ENCODE measurements around the gene LGALS9.
"Not testable (repeated sequence)": the region's sequence is repeated elsewhere in the genome, so short reads cannot be mapped to it uniquely, and the experiment has no call there.

The LGALS9 gene

DNA sequence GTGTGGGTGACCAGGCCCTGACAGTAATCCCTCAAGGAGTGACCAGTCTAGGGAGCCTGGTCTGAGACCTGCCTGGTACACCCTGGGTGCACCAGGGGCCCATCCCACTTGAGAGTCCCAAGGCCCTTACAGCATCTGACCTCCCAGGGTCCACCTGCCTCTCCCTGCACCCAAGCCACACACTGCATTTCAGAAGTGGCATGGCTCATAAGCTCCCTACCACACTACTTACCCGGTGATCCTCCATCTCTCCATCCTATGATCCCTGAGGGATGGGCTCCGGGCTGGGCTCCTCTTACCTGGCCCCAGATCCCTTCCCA lies 40.6 kb downstream of the LGALS9 start:
- DNase-seq (ENCODE audit: low read depth in 2 of 3, low spot score in 2 of 3): no peak

DNA sequence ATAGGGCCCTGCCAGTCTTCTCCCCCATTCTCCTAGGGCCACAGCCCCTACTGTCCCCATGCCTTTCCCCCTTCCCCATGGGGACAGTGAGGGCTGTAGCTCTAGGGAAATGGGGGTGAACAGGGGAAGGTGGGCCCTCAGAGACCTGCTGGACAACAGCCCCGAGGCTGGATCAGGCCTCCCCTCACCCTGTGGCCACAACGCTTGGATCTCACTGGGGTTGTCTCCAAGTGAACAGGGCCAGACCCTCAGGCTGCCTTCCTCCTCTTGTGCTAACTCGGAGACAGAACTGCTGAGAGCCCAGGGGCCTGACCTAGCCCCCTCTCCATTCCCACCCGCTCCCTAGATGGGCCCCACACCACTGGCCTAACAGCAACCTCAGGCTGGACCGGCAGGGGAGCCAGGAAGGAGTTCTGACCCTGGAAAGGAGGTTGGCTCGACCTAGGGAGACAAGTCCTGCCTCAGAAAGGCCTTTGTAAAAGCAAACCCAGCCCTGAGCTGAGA lies 41.0 kb downstream of the LGALS9 start:
- not testable (repeated sequence) for DNase-seq (ENCODE audit: low read depth in 2 of 3, low spot score in 2 of 3)

DNA sequence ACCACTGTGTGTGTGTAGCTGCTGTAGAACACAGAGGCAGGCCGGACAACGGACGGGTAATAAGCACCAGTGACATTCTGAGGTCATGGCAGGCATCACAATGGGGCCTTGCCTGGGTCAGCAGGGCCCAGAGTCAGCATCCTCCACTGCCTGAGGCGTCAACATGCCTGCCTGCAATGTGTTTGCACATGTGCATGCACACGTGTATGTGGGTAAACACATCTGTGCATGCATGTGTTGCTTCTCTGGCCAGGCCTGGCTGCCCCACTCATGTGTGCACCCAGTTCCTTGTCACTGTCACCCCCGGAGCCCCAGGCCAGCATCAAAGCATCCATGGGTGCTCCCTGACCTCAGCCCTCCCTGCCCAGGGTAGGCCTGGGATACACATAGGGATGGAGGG lies 43.3 kb downstream of the LGALS9 start:
- DNase-seq (ENCODE audit: low read depth in 2 of 3, low spot score in 2 of 3): no peak

DNA sequence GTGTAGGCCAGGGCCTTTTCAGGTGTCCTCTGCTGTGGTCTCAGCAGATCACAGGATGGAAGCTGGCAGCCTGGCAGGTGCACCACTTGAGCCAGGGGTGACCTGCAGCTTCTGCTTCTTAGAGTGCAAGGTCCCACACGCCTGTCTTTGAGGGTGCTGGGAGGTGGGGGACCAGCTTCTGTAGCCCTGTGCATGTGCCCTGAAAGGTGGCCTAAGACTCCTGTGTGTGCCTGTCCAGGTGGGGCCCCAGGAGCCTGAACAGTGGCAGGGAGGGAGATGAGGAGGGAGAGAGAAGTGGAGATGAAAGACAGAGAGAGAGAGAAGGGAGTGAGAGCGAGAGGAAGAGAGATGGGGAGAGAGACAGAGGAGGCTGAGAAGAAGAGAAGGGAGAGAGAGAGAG lies 46.2 kb downstream of the LGALS9 start:
- DNase-seq (ENCODE audit: low read depth in 2 of 3, low spot score in 2 of 3): no peak

DNA sequence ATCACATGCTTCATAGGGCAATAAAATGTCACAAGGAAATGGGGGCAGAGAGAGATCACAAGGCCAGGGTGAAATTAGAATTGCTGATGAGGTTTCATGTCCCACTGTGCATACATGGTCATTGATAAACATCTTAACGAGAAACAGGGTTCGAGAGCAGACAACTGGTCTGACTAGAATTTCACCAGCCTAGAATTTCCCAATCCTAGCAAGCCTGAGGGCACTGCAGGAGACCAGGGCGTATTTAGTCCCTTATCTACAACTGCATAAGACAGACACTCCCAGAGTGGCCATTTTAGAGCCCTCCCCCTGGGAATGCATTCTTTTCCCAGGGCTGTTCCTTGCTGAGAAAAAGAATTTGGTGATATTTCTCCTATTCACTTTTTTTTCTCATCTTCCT lies 55.3 kb downstream of the LGALS9 start:
- not testable (repeated sequence) for DNase-seq (ENCODE audit: low read depth in 2 of 3, low spot score in 2 of 3)

DNA sequence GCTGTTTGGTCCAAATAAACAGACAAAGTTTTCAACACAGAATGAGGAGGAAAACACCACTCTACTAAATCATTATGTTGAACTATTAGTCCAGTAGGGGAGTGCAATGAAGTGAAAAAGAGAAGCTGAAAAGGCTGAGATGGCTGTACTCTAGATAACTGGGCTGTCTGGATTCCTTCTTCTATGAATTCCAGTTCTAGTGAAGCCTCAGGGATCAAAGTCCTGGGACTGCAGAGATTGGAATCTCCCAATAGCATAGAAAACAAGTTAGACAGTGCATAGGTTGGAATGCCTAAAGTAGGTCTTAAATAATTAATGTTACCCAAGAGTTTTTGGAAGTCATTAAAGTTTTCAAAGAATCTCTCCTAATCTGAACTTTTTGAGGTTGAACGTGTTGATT lies 59.9 kb downstream of the LGALS9 start:
- DNase-seq (ENCODE audit: low read depth in 2 of 3, low spot score in 2 of 3): no peak

DNA sequence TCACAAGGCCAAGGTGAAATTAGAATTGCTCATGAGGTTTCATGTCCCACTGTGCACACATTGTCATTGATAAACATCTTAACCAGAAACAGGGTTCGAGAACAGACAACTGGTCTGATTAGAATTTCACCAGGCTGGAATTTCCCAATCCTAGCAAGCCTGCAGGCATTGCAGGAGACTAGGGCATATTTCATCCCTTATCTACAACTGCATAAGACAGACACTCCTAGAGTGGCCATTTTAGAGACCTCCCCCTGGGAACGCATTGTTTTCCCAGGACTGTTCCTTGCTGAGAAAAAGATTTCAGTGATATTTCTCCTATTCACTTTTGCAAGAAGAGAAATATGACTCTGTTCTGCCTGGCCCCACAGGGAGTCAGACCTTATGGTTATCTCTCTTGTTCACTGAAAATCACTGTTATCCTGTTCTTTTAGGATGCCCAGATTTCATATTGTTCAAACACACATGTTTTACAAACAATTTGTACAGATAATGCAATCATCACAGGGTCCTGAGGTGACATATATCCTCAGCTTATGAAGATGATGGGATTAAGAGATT lies 64.3 kb downstream of the LGALS9 start:
- not testable (repeated sequence) for DNase-seq (ENCODE audit: low read depth in 2 of 3, low spot score in 2 of 3)

Data from activated CD8-positive, alpha-beta memory T cell treated with anti-CD3 and anti-CD28 coated beads for 48 hours (primary cell).